Colonic mucosa (tissue), 4 donors: ENCODE data around the gene TESK2. TPM values are rescaled to one million over a fixed set of nuclear protein-coding genes. Genes with fewer than 3 reads are reported as not detected.
"Not testable (repeated sequence)": the region's sequence is repeated elsewhere in the genome, so short reads cannot be mapped to it uniquely, and the experiment has no call there.

Experiments used
- DNase-seq: peaks from one replicate; pipeline ENCODE4 v3.0.0-alpha.2; 2020
- H3K27ac ChIP-seq: fragments of 200-600 bp; one replicate; pipeline ENCODE4 v1.8.0; 2021
- H3K27me3 ChIP-seq: fragments of 200-600 bp; one replicate; pipeline ENCODE4 v1.8.0; 2021
- H3K36me3 ChIP-seq: fragments of 200-600 bp; one replicate; pipeline ENCODE4 v1.8.0; 2021
- H3K4me1 ChIP-seq: fragments of 200-600 bp; one replicate; pipeline ENCODE4 v1.8.0; 2021; ENCODE audit warnings: mild to moderate bottlenecking
- H3K4me3 ChIP-seq: fragments of 200-600 bp; one replicate; pipeline ENCODE4 v1.8.0; 2021
- H3K9ac ChIP-seq, 2 donors: one replicate each; pipeline ENCODE4 v1.7.0; 2013; ENCODE audit warnings: control low read depth in 2 of 2, low read depth in 2 of 2, low read length in 2 of 2
- H3K9me3 ChIP-seq: fragments of 200-600 bp; one replicate; pipeline ENCODE4 v1.8.0; 2021
- CTCF ChIP-seq: fragments of 200-600 bp; IDR thresholded peaks from one replicate; pipeline ENCODE4 v1.8.0; 2022; ENCODE audit warnings: antibody characterized with exemption, mild to moderate bottlenecking
- intact Hi-C: fragments of 100-400 bp; cut with DNase I; formaldehyde crosslinking; loops from one replicate; pipeline ENCODE4 v1.14.1; 2022
- total RNA-seq, 2 donors: library from RNA; stranded (reverse); fragmentation: NEBNext Ultra II Directional in 1 of 2; extraction: Animal tissue kit (Norgen Biotek cat#: 25700) in 1 of 2; gene quantifications; one replicate each; pipeline ENCODE4 v1.2.1, GENCODE V29; 2021
- donor health status: healthy.
- donor health status: DM: no; HTN: no; CAD: no.
- donor health status: DM: no; HTN: no; CAD: no.

Gene TESK2
- total RNA-seq, 2 donors from 2014 or later: 11.3 to 15.3 TPM

GRCh38 chr1:45530632-45531135, 39.7 kb upstream of the TESK2 start:
- no peak overlapping the region for H3K4me3 ChIP-seq
- H3K36me3 ChIP-seq: no peaks in the 10 kb centered on the region
- intact Hi-C loops: no loop called here
- DNase-seq: no peak
- H3K4me1 ChIP-seq: no peaks in the 10 kb centered on the region
- no peak for TF ChIP-seq CTCF
- H3K27ac ChIP-seq: no peak overlapping the region
- no peak overlapping the region for H3K9ac ChIP-seq
- H3K27me3 ChIP-seq: no peaks in the 10 kb centered on the region
- H3K9me3 ChIP-seq: no peaks in the 10 kb centered on the region

GRCh38 chr1:45526135-45526644, 35.2 kb upstream of the TESK2 start:
- no peak overlapping the region for H3K4me3 ChIP-seq
- no peak for TF ChIP-seq CTCF
- H3K36me3 ChIP-seq: no peaks in the 10 kb centered on the region
- H3K27ac ChIP-seq: no peak overlapping the region
- DNase-seq: no peak
- H3K9me3 ChIP-seq: no peaks in the 10 kb centered on the region
- H3K9ac ChIP-seq: no peak overlapping the region
- no peaks in the 10 kb centered on the region for H3K27me3 ChIP-seq
- intact Hi-C loops: no loop called here
- H3K4me1 ChIP-seq: peaks cover 6% of the 10 kb centered on the region

- H3K4me3 ChIP-seq, H3K9ac ChIP-seq, DNase-seq, H3K27ac ChIP-seq, intact Hi-C loops, H3K36me3 ChIP-seq, H3K27me3 ChIP-seq, H3K9me3 ChIP-seq: not testable (repeated sequence)
- peaks cover 12% of the 10 kb centered on the region for H3K4me1 ChIP-seq
Observed at GRCh38 chr1:45523975-45524374, 33.0 kb upstream of the TESK2 start.

- H3K9ac ChIP-seq, H3K27ac ChIP-seq, DNase-seq, H3K9me3 ChIP-seq, intact Hi-C loops, H3K36me3 ChIP-seq, H3K4me3 ChIP-seq, H3K27me3 ChIP-seq: not testable (repeated sequence)
- peaks cover 12% of the 10 kb centered on the region for H3K4me1 ChIP-seq
Observed at GRCh38 chr1:45523516-45523915, 32.6 kb upstream of the TESK2 start.

GRCh38 chr1:45522324-45523104, 31.6 kb upstream of the TESK2 start:
- DNase-seq: no peak
- H3K9ac ChIP-seq: peak overlapping the region; percentile 98 to 99

More at GRCh38 chr1:45522324-45523104, 31.6 kb upstream of the TESK2 start:
- TF ChIP-seq CTCF: no peak
- intact Hi-C loops: no loop called here
- H3K4me3 ChIP-seq: peak overlapping the region; percentile 78
- H3K9me3 ChIP-seq: no peaks in the 10 kb centered on the region
- H3K27ac ChIP-seq: peak overlapping the region; percentile 88
- peaks cover 12% of the 10 kb centered on the region for H3K4me1 ChIP-seq
- H3K36me3 ChIP-seq: no peaks in the 10 kb centered on the region
- no peaks in the 10 kb centered on the region for H3K27me3 ChIP-seq
